GOT3 (cell line): Measurements from ENCODE around the gene TRIM10.

Source experiments
- DNase-seq: peaks from one replicate; lab custom pipeline; 2025; ENCODE audit warnings: mixed read lengths; lab: John Stamatoyannopoulos, UW

TRIM10 gene, protein sequence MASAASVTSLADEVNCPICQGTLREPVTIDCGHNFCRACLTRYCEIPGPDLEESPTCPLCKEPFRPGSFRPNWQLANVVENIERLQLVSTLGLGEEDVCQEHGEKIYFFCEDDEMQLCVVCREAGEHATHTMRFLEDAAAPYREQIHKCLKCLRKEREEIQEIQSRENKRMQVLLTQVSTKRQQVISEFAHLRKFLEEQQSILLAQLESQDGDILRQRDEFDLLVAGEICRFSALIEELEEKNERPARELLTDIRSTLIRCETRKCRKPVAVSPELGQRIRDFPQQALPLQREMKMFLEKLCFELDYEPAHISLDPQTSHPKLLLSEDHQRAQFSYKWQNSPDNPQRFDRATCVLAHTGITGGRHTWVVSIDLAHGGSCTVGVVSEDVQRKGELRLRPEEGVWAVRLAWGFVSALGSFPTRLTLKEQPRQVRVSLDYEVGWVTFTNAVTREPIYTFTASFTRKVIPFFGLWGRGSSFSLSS

DNA sequence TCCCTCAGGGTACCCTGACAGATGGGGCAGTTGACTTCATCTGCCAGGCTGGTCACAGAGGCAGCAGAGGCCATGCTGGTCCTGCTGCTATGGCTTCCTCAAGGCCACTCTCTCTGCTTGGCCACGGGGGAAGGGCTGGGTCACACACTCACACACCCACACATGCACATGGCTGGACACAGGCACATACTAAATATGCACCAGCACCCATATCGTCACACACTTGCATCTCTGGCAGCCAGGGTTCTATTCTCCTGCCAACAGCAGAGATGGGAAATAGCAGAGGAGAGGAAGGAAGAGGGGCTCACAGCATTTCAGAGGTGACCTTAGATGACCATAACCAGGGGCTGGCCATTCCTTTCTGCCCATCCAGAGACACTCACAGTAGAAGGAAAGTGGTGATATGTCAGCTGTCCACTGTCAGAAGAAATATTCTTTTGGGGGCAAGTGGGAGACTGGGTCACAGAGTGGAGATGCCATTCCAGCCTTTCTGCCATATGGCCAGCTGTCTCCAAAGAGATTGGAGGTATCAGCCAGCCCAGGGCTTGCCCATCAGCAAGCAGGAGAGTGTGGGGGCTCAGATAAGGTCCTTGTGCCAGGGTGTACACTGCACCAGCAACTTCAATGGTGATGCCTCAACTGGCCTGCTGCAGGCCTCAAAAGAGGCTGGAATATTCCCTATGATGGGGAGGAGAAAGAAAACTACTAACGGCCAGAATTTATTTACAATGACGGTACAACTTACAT lies at the start of gene TRIM10:
Gene TRIM10, minus strand, starts transcription at position 427 of the 747 bp plus-strand sequence. Its CDS starts 353 bp downstream, at position 74.
- no peak for DNase-seq

DNA sequence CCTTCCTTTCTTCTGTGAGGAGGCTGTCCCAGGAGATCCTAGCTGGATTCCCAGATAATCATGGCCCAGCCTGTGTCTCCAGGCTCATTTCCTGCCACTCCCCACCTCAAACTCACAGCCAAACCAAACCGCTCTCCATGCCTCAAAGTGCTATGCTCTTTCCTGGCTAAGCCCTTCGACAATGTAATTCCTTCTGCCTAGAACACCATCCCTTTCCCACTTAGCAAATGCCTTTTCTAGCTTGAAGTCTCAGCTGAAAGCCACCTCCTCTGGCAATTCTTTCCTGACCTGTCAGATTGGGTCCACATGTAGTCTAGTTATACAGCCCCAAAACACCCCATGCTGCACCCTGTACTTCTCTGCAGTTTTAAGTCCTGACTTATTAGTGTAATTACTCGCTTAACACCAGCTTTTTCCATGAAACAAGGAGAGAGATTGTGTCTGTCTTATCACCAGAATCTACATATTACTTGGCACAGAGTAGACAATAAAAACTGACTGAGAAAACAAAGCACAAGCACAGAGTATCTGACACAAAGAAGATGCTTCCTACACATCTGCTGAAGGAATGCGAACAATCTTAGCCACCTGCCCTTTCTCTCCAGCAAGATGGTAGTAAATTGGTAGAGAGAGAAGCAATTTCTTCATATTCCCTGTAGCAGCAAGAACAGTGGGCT lies 46.7 kb upstream of the TRIM10 start:
- DNase-seq: no peak

DNA sequence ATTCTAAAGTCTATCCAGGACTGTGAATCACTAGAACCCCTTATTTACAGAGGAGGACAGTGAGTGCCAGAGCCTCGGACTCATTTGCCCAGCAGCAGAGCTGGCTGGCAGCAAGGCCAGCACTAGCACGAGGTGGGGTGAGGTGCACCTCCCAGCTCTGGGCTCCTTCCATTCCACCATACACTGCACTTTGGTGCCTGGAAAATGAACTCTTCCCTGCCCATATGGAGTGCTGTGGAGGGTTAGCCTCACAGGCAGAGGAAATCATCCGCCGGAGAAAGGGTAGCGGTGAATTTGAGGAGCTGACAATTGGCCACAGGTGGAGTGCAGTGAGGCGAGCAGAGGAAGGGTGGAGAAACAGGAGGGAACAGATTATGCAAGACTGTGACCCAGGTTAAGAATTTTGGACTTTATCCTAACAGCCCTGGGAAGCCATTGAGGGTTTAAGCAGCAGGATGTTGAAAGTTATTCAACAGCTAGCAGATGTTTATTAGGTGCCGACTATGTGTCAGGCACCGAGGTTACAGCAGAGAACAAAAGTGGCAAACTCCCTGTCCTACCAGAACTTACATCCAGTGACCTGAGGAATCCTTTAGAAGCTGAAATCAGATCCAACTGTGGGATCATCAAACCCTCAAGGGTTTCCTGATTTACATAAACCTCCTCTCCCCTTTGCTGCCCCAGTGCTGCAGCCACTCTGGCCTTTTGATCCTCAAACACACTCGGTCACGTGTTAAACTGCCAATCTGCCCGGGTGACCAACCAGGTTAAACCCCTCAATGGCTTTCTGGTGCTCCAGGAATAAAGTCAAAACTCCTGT lies 46.0 kb upstream of the TRIM10 start:
- DNase-seq: no peak

DNA sequence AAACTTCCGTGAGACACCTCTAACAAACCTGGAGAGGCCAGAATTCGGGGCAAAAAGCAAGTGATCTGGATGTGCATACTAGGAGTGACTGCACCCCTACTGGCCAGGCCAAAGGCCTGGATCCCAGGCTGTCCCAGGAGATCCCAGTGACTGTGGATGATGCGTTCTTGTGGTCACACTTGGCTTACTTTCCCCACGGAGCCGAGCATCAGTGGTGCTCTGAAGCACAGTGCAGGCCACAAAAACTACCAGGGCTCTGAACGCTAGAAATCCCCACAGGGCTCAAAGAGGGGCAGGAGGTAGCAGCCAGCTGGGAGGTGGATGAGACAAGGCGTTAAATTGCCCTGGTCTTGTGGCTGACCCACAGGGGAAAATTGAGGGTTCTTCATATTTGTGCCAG lies 45.1 kb upstream of the TRIM10 start:
- DNase-seq: no peak

DNA sequence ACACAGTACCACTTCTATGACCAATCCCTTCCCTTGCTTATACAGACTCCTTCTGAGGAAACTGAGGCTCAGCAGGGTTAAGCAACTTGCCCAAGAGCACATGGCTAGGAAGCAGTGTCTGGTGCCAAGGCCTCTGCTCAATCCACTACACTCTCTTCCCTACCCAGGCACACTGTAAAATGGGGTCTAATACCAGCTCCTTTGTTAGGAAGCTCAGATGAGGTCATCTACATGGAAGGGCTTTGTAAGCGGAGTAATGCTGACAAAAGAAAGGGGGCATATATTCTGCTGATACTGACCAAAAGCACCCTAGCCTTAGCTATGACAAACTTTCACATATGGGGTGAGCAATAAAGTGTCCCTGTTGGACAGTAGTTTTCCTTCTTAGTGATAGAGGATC lies 43.1 kb upstream of the TRIM10 start:
- no peak for DNase-seq

DNA sequence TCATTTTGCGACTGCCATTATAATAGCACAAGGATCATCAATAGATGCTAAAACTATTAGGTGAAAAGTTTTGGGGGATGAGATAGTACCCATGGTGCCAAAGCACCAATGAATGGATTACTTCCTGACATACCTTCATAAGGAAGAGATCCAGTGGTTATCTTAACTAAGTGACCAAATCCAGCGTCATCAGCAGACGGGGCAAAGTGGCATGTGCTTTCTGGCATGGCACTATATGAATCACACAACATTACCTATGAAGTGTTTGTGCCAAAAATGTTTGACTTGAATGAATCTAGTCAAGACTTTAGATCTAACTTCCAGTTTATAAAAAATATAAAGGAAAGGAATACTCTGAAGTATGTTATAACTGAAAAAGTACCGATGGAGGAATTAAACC lies 41.4 kb upstream of the TRIM10 start:
- DNase-seq: no peak

DNA sequence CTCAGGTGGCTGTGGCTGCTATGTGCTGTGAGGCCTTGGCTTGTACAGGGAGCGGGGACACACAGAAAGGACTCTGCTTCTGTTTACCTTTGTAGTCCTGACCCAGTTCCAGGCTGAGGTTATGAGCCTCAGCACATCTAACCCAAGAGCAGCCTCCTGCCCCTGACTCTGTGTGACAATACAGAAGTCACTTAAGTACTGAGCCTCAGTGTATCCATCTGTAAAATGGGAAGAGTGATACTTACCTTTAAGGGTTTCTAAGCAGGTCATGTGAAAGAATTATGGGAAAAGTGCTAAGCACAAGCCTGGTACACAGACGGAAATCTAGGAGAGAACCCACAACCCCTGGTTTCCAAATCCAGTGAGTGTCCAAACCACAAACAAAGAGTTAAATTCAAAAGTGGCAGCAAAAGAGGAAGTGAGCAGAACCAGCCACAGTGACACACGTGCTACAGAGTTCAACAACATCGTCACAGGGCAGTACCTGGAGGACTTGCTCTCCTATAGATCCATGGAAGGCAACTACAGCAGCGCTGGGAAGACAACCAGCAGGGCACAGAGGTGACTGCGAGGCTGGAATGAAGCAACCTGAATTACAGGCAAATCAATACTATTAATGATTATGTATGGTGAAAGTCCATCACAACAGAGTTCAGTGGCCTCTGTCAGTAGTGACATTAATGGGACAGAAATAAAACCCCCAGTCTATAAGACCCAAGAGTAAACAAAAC lies 39.7 kb upstream of the TRIM10 start:
- no peak for DNase-seq

DNA sequence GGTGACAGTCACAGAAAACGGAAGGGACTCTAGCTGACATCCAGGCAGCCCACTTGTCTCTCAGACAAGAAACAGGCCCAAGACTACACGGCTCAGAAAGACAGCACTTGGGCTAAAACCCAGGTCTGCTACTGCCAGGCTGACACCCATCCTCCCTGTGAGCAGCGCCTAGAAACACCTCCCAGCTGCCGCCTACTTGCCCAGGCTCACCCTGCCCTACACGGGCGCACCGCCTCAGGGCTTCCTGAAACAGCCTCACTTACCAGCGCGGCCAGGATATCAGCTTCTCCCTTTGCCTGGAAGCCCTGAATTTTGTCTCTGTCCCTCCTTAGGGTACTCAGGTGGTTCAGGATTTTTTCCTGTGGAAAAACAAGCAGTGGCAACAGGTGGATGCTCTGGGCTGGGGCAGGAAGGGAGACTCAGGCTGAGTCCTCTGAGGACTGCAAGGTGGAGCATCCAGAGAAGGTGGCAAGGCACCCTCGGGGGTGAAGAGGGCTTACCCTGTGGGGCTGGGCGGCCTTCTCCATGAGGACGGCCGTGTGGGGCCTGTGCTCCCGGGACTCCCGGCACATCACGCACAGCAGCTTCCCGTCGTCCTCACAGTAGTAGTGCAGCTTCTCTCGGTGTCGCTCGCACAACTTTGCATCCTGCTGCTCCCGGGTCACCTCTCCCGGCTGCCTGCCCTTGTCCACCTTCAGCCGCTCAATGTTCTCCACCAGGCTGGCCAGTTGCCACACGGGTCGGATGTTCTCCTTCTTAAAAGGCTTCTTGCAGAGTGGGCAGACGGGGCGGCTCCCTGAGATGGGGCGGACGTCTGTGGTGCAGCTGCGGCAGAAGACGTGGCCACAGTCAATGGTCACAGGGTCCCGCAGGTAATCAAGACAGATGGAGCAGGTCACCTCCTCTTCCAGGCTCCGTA lies 37.4 kb upstream of the TRIM10 start:
- DNase-seq: no peak

DNA sequence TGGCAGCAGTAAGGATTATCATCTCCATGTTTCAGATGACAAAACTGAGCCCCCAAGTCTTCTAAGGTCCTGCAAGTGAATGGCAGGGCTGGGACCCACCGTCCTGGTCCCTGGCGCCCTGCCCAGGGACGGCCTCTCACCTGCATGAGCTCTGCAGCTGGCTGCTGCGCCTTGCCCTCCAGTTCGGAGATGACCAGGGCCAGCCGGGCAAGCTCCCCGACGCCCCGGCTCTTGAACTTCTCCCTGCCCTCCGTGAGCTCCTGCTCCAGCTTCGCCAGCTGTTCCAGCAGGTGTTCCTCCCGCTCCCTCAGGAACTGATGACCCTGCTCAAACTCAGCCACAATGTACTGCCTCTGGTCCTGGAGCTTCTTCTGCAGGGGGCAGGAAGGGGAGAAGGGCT lies 35.4 kb upstream of the TRIM10 start:
- no peak for DNase-seq

DNA sequence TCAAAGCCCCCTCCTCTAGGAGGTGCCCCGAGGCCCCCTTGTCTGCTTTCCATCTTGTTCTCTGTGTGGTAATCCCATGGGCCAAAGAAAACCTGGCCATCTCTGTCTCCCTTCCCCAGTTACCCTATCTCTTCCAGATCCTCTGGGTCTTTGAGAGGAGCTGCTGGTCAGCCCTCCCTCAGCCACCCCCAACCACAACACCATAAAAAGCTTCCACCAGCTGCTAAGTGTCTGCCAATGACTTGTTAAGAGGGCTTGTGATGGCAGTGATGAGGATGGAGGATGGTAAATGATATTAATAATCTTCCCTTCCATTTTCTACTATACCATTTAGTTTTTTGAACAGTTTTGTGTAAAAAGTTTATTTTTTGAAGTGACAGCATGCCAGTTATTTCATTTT lies 34.9 kb upstream of the TRIM10 start:
- DNase-seq: no peak

DNA sequence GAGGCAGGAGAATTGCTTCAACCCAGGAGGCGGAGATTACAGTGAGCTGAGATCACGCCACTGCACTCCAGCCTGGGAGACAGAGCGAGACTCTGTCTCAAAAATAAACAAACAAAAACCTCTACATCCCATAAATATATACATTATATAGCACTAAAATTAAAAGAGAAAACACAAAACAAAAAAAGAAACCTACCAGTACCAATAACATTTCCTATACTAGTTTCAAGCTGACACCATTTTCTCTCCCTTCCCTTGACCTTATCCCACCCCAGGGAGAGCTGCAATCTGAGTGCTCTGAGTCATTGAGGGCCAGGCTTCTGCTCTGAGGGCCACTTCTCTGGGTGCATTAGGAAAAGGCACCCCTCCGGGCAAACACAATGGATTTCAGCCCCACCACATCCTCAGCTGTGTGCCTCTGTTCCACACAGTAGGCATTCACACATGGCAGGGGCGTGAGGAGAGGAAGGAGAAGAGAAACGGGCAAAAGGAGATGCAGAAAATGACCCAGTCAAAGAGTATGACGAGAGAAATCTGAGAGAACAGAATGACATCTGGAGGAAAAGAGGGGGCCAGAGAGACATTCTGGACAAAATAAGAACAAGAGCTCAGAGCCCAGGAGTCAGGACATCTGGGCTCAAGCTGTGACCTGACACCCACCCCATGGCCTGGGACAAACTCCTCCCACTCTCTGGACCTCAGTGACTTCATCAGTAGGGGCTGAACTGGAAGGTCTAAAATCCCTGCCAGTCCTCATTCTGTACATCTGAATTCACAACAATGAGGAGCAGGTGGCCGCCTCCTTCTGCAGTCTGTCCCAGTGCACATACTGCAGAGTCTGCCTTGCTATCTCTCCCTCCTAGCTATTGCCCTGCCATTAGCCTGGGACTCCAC lies 34.0 kb upstream of the TRIM10 start:
- no peak for DNase-seq

DNA sequence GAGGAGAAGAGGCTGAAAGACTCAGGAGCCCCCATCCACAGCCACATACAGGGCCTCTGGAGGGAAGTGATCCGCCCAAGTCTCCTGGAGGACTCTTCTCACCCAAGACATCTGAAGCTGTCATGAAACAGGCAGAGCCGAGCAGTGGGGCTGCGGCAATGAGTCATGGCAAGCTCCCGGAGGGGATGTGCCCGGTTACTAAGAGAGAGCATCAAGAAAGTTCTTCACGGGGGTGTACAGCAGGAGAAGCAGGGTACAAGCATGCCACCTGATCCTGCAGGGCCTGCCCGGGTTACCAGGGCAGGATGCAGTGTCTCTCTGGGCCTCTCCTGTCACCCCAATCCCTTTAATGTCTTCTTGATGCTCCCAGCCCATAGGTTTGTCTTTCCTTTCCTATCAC lies 31.1 kb upstream of the TRIM10 start:
- DNase-seq: no peak

DNA sequence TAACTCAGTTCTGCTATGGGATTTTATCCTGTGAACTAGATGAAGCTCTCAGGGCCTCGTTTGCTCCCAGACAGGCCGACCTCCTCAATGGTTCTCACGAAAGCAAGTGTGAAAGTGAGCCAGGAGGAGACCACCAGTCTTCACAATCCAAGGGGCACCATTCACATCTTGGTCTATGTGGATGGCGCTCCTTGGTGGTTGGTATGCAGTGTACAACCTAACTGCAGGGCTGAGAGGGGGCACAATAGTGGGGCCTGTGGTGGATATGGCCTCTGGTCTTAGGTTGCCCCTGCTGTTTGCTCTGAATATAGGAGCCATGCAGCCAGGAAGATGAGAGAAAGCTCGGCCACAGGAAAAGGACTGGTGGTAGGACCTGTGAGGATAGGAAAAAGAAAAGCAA lies 27.5 kb upstream of the TRIM10 start:
- no peak for DNase-seq

DNA sequence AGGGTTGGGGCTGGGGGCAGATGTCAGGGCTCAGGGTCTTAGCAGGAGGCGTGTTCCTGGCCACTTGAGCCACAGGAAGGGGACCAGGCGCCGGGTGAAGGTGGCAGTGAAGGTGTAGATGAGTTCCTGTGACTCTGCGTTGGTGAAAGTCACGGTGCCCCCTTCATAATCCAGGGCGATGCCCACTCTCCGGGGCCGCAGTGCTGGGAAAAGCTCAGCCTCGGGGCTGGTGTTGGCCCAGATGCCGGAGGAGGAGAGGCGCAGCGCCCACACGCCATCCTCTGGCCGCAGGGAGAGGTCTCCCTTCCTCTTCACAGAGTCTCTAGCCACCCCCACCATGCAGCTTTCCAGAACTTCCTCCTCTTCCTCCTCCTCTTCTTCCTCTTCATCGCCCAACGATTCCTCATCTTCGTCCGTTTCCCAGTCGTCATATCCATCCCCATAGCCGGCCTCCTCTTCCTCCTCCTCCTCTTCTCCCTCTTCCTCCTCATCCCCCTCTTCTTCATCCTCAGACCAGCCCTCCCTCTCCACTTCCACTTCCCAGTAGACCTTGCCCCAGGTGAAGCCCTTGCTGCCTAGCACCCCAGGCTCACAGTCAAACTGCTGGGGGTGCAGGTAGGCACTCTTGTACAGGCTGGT lies 25.0 kb upstream of the TRIM10 start:
- no peak for DNase-seq

DNA sequence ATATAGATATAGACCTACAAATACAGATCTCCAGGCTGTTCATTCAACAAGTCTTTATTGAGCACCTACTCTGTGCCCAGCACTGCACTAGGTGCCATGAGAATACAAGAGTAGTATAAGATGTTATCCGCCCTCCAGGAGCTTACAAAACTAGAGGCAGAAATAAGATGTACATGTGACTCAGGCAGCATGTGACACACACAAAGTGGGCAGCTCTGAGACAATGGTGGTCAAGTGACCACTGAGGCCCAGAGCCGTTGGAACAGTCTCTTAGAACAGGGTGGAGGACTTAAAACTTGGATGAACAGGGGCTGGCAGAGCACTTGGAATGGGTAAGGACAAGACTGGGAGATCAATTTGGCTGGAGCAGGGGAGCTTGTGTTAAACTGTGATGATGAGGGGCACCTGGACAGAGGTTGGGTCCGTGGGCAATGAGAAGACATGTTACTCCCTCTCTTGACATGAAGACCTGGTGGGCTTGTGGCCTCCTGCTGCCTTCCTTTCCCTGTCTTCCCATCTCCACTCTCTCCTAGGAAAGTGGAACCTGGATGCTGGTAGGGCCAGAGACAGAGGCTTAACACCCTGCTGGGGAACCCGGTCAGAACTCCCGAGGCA lies 23.5 kb upstream of the TRIM10 start:
- DNase-seq: no peak

DNA sequence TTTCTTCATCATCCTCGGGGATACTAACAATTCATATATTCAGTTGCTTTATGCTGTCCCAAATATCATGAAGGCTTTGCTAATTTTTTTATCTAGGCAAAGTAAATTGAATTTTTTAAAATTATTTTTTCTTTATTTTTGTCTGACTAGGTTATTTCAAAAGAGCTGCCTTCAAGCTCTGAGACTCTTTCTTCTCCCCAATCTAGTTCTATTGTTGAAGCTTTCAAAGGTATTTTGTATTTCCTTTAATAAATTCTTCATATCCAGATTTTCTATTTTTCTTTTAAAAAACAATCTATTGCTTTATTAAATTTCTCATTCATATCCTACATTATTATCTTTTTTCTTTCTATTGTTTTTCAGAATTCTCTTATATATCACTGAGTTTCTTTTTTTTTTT lies 19.1 kb upstream of the TRIM10 start:
- no peak for DNase-seq

DNA sequence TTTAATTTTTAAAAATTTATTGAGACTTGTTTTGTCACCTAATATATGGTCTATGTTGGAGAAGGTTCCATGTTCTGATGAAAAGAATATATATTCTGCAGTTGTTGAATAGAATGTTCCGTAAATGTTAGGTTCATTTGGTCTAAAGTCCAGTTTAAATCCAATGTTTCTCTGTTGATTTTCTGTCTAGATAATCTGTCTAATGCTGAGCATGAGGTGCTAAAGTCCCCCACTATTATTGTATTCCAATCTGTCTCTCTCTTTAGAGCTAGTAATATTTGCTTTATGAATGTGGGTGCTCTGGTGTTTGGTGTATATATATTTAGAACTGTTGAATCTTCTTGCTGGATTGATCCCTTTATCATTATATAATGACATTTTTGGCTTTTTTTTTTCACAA lies 17.8 kb upstream of the TRIM10 start:
- DNase-seq: no peak

DNA sequence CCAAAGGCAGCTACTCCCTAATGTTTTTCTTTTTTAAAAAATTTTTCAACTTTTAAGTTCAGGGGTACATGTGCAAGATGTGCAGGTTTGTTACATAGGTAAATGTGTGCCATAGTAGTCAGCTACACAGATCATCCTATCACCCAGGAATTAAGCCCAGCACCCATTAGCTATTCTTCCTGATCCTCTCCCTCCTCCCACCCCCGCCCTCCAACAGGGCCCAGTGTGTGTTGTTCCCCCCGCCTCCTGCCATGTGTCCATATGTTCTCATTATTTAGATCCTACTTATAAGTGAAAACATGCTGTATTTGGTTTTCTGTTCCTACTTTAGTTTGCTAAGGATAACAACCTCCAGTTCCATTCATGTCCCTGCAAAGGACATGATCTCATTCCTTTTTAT lies 14.8 kb upstream of the TRIM10 start:
- DNase-seq: no peak
